WTC11 (cell line): ENCODE data around the gene UNC5A.

ENCODE experiments used
- JUN ChIP-seq: sonication (generic); formaldehyde crosslinking; IDR thresholded peaks from 2 replicates; pipeline ENCODE4 v1.8.0; 2023; ENCODE audit warnings: mild to moderate bottlenecking, missing genetic modification reagents
- PRDM15 ChIP-seq: sonication (generic); formaldehyde crosslinking; IDR thresholded peaks from 2 replicates; pipeline ENCODE4 v1.8.0; 2022; ENCODE audit warnings: missing genetic modification reagents
- TF ChIP-seq, protein P1 (sequence below): sonication (generic); formaldehyde crosslinking; IDR thresholded peaks from 2 replicates; pipeline ENCODE4 v1.8.0; 2022; ENCODE audit warnings: mild to moderate bottlenecking, missing genetic modification reagents
- TF ChIP-seq, protein P2 (sequence below): sonication (generic); formaldehyde crosslinking; IDR thresholded peaks from 2 replicates; pipeline ENCODE4 v1.8.1; 2022; ENCODE audit warnings: mild to moderate bottlenecking, missing genetic modification reagents, moderate library complexity, borderline replicate concordance
- TF ChIP-seq, protein P3 (sequence below): fragments of 200-600 bp; IDR thresholded peaks from 2 replicates; pipeline ENCODE4 v1.8.0; 2022; ENCODE audit warnings: antibody characterized with exemption

DNA sequence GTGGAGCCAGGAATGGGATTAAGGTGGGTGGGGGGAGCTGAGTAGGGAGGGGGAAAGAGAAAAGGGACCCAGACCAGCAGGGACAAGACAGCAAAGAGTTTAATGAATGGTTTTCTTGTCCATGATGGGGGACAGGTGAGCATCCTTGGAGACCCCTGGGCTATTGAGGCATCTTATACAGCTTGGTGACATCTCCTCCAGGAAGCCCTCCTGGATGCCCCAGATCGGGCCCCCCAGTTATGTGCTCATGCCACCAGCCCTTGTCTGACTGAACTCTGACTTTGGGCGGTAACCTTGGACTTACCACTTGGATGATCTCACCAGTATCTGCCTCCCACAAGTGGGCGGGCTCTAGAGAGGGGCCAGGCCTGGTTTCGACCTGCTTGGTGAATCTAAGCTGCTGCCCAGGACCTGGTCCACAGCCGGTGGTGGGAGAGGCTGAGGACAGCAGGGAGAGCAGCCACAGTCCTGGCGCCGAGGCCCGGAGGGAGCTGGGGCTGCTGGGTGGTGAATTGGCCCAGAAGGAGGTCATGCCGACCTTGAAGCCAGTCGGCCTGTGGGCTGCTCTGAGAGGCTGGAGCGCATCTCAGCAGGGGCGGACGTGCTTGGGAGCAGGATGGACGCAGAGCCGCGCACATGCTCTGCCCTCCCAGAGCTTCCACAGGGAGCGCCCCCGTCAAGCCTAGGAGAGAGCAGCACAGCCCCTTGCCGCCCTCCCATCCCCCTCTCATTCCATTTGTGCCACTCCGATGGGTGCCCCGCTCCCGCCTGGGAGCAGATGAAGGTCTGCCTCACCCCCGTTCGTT is 36.2 kb downstream of the UNC5A start:
- TF ChIP-seq, protein P1, sequence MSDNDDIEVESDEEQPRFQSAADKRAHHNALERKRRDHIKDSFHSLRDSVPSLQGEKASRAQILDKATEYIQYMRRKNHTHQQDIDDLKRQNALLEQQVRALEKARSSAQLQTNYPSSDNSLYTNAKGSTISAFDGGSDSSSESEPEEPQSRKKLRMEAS (CRISPR knock-in tag), result no peak
- TF ChIP-seq, protein P2, sequence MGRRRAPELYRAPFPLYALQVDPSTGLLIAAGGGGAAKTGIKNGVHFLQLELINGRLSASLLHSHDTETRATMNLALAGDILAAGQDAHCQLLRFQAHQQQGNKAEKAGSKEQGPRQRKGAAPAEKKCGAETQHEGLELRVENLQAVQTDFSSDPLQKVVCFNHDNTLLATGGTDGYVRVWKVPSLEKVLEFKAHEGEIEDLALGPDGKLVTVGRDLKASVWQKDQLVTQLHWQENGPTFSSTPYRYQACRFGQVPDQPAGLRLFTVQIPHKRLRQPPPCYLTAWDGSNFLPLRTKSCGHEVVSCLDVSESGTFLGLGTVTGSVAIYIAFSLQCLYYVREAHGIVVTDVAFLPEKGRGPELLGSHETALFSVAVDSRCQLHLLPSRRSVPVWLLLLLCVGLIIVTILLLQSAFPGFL (CRISPR knock-in tag), result no peak
- TF ChIP-seq, protein P3, sequence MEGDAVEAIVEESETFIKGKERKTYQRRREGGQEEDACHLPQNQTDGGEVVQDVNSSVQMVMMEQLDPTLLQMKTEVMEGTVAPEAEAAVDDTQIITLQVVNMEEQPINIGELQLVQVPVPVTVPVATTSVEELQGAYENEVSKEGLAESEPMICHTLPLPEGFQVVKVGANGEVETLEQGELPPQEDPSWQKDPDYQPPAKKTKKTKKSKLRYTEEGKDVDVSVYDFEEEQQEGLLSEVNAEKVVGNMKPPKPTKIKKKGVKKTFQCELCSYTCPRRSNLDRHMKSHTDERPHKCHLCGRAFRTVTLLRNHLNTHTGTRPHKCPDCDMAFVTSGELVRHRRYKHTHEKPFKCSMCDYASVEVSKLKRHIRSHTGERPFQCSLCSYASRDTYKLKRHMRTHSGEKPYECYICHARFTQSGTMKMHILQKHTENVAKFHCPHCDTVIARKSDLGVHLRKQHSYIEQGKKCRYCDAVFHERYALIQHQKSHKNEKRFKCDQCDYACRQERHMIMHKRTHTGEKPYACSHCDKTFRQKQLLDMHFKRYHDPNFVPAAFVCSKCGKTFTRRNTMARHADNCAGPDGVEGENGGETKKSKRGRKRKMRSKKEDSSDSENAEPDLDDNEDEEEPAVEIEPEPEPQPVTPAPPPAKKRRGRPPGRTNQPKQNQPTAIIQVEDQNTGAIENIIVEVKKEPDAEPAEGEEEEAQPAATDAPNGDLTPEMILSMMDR, result no peak
- TF ChIP-seq PRDM15 (CRISPR knock-in tag) (no peak), JUN (CRISPR knock-in tag) (no peak)
